ES-I3 (cell line): ENCODE results near the gene SCO1.

ENCODE experiments used
- H3K36me3 ChIP-seq: 2 replicates; pipeline ENCODE4 v1.6.1; 2013; ENCODE audit warnings: mild to moderate bottlenecking, low read length, control low read depth, moderate library complexity; ENCODE audit not compliant: insufficient read depth
- H3K4me1 ChIP-seq: 2 replicates; pipeline ENCODE4 v1.6.1; 2013; ENCODE audit warnings: mild to moderate bottlenecking, control low read depth, low read length; ENCODE audit not compliant: insufficient read depth
- H3K9ac ChIP-seq: 2 replicates; pipeline ENCODE4 v1.6.1; 2013; ENCODE audit warnings: low read depth, mild to moderate bottlenecking, low read length, moderate library complexity
- H3K9me3 ChIP-seq: 2 replicates; pipeline ENCODE4 v1.6.1; 2013; ENCODE audit warnings: mild to moderate bottlenecking, low read length, moderate library complexity; ENCODE audit not compliant: control insufficient read depth, insufficient read depth

Gene SCO1

GRCh38 chr17:10697092-10698081 is at the start of gene SCO1, which contains the start of gene ADPRM:
Gene SCO1 (minus strand): TSS chr17:10697533. CDS start chr17:10697507, 26 bp downstream.
Gene ADPRM (plus strand): TSS chr17:10697594. CDS start chr17:10704927, 7,333 bp downstream.
- H3K36me3 ChIP-seq = peaks cover 15% of the 10 kb centered on the region
- peak within 1 kb of the TSS; percentile 90 for H3K9ac ChIP-seq
- H3K9me3 ChIP-seq = no peaks in the 10 kb centered on the region
- no peaks in the 10 kb centered on the region for H3K4me1 ChIP-seq

GRCh38 chr17:10745231-10745630 is 47.9 kb upstream of the SCO1 start:
- Histone ChIP-seq H3K36me3 (no peaks in the 10 kb centered on the region), H3K9me3 (no peaks in the 10 kb centered on the region), H3K9ac (no peak overlapping the region), H3K4me1 (peaks cover 14% of the 10 kb centered on the region; the same call in 1 of the 2 replicates)

GRCh38 chr17:10744501-10745000 is 47.2 kb upstream of the SCO1 start:
- Histone ChIP-seq H3K4me1 (peaks cover 14% of the 10 kb centered on the region; the same call in 1 of the 2 replicates), H3K9me3 (no peaks in the 10 kb centered on the region), H3K9ac (no peak overlapping the region), H3K36me3 (no peaks in the 10 kb centered on the region)

- H3K4me1 ChIP-seq = peaks cover 8% of the 10 kb centered on the region; the same call in 1 of the 2 replicates
- no peaks in the 10 kb centered on the region for H3K36me3 ChIP-seq
- H3K9me3 ChIP-seq = no peaks in the 10 kb centered on the region
- no peak overlapping the region for H3K9ac ChIP-seq
These were observed 46.1 kb upstream of the SCO1 start for GRCh38 chr17:10743316-10744009.

GRCh38 chr17:10742431-10742830 is 45.1 kb upstream of the SCO1 start:
- no peaks in the 10 kb centered on the region for H3K9me3 ChIP-seq
- no peak overlapping the region for H3K9ac ChIP-seq
- H3K4me1 ChIP-seq = 0 out of 2 replicates have a peak, but pooled peaks cover 4% of the 10 kb centered on the region

GRCh38 chr17:10741416-10742135 is 44.2 kb upstream of the SCO1 start:
- Histone ChIP-seq H3K36me3 (no peaks in the 10 kb centered on the region), H3K9ac (no peak overlapping the region), H3K9me3 (no peaks in the 10 kb centered on the region), H3K4me1 (peaks cover 7% of the 10 kb centered on the region; the same call in 1 of the 2 replicates)

More at GRCh38 chr17:10742431-10742830, 45.1 kb upstream of the SCO1 start:
- H3K36me3 ChIP-seq = no peaks in the 10 kb centered on the region

- H3K9me3 ChIP-seq = no peaks in the 10 kb centered on the region
- no peaks in the 10 kb centered on the region for H3K36me3 ChIP-seq
- H3K4me1 ChIP-seq = peaks cover 7% of the 10 kb centered on the region; the same call in 1 of the 2 replicates
- H3K9ac ChIP-seq = no peak overlapping the region
These were observed 42.1 kb upstream of the SCO1 start for GRCh38 chr17:10739386-10739785.

- no peaks in the 10 kb centered on the region for H3K36me3 ChIP-seq
- no peaks in the 10 kb centered on the region for H3K9me3 ChIP-seq
- H3K9ac ChIP-seq = no peak overlapping the region
- peaks cover 7% of the 10 kb centered on the region; the same call in 1 of the 2 replicates for H3K4me1 ChIP-seq
These were observed 41.4 kb upstream of the SCO1 start for GRCh38 chr17:10738521-10739258.

GRCh38 chr17:10737736-10738135 is 40.4 kb upstream of the SCO1 start:
- Histone ChIP-seq H3K4me1 (peaks cover 7% of the 10 kb centered on the region; the same call in 1 of the 2 replicates), H3K36me3 (no peaks in the 10 kb centered on the region), H3K9ac (no peak overlapping the region), H3K9me3 (no peaks in the 10 kb centered on the region)

GRCh38 chr17:10737168-10737622 is 39.9 kb upstream of the SCO1 start:
- Histone ChIP-seq H3K36me3 (no peaks in the 10 kb centered on the region), H3K4me1 (peaks cover 7% of the 10 kb centered on the region; the same call in 1 of the 2 replicates), H3K9ac (no peak overlapping the region), H3K9me3 (no peaks in the 10 kb centered on the region)

- Histone ChIP-seq H3K36me3 (no peaks in the 10 kb centered on the region), H3K9ac (no peak overlapping the region), H3K9me3 (0 out of 2 replicates have a peak, but pooled peaks cover 2% of the 10 kb centered on the region), H3K4me1 (peaks cover 11% of the 10 kb centered on the region; the same call in 1 of the 2 replicates)
These were observed 38.5 kb upstream of the SCO1 start for GRCh38 chr17:10735821-10736220.

- H3K9ac ChIP-seq = no peak overlapping the region
- H3K36me3 ChIP-seq = no peaks in the 10 kb centered on the region
- H3K9me3 ChIP-seq = 0 out of 2 replicates have a peak, but pooled peaks cover 2% of the 10 kb centered on the region
- H3K4me1 ChIP-seq = peaks cover 11% of the 10 kb centered on the region; the same call in 1 of the 2 replicates
These were observed 37.9 kb upstream of the SCO1 start for GRCh38 chr17:10735251-10735650.

- peaks cover 11% of the 10 kb centered on the region; the same call in 1 of the 2 replicates for H3K4me1 ChIP-seq
- H3K9ac ChIP-seq = no peak overlapping the region
- no peaks in the 10 kb centered on the region for H3K36me3 ChIP-seq
- 0 out of 2 replicates have a peak, but pooled peaks cover 2% of the 10 kb centered on the region for H3K9me3 ChIP-seq
These were observed 36.3 kb upstream of the SCO1 start for GRCh38 chr17:10733666-10734065.
